PC-3 (cell line): ENCODE data around the gene COX7A2. TPM values are rescaled to one million over a fixed set of nuclear protein-coding genes. Genes with fewer than 3 reads are reported as not detected.

Source experiments
- ATAC-seq: fragments of 200-7000 bp; cut with Tn5 transposase; 2 replicates; pipeline ENCODE4 v1.9.1; 2020; ENCODE audit warnings: mild to moderate bottlenecking, moderate library complexity
- BruUV-seq: library from RNA; stranded (reverse); fragments of 400-500 nt; replicated peaks from 2 replicates; lab custom pipeline; 2021; lab: Mats Ljungman, UMichigan
- CTCF ChIA-PET: fragments of 300-600 bp; sonication (Branson Sonifier 250); formaldehyde crosslinking; loops from one replicate; lab custom pipeline; 2022; ENCODE audit warnings: antibody characterized with exemption; lab: Charles Lee
- POLR2A ChIA-PET: fragments of 300-600 bp; sonication (Branson Sonifier 250); formaldehyde crosslinking; loops from one replicate; lab custom pipeline; 2022; ENCODE audit warnings: antibody characterized with exemption; ENCODE audit not compliant: unreplicated experiment; lab: Charles Lee
- DNase-seq: peaks from one replicate; pipeline ENCODE4 v3.0.0-alpha.2; 2015
- H2AFZ ChIP-seq: fragments of 300-600 bp; sonication (generic); 2 replicates; pipeline ENCODE4 v1.6.0; 2016; ENCODE audit warnings: antibody characterized with exemption, low read length
- H3F3A ChIP-seq: fragments of 300-600 bp; sonication (generic); one replicate; pipeline ENCODE4 v1.6.0; 2017; ENCODE audit warnings: antibody characterized with exemption, low read length, control low read depth, mild to moderate bottlenecking; ENCODE audit not compliant: unreplicated experiment
- H3K27ac ChIP-seq: fragments of 300-600 bp; sonication (generic); 2 replicates; pipeline ENCODE4 v1.5.1; 2016; ENCODE audit warnings: mild to moderate bottlenecking, low read length
- H3K27me3 ChIP-seq: fragments of 300-600 bp; sonication (generic); 2 replicates; pipeline ENCODE4 v1.6.1; 2016; ENCODE audit warnings: low read length, mixed read lengths
- H3K36me3 ChIP-seq: fragments of 300-600 bp; sonication (generic); 2 replicates; pipeline ENCODE4 v1.6.1; 2016; ENCODE audit warnings: low read depth, mixed run types, low read length, mixed read lengths
- H3K4me1 ChIP-seq: fragments of 300-600 bp; sonication (generic); 2 replicates; pipeline ENCODE4 v1.5.1; 2016; ENCODE audit warnings: low read length; ENCODE audit not compliant: insufficient read depth
- H3K4me2 ChIP-seq: fragments of 300-600 bp; sonication (generic); 2 replicates; pipeline ENCODE4 v1.6.0; 2016; ENCODE audit warnings: low read length
- H3K4me3 ChIP-seq: fragments of 300-600 bp; sonication (generic); 2 replicates; pipeline ENCODE4 v1.5.1; 2016; ENCODE audit warnings: mild to moderate bottlenecking, low read length, mixed read lengths
- H3K79me2 ChIP-seq: fragments of 300-600 bp; sonication (generic); 2 replicates; pipeline ENCODE4 v1.6.1; 2017; ENCODE audit warnings: low read length, mixed read lengths
- H3K9ac ChIP-seq: fragments of 300-600 bp; sonication (generic); 2 replicates; pipeline ENCODE4 v1.6.0; 2016; ENCODE audit warnings: mild to moderate bottlenecking, low read length
- H3K9me2 ChIP-seq: fragments of 300-600 bp; sonication (generic); replicated peaks from 2 replicates; pipeline ENCODE4 v1.6.1; 2016; ENCODE audit warnings: mixed run types, low read length, mixed read lengths
- H3K9me3 ChIP-seq: fragments of 300-600 bp; sonication (generic); 2 replicates; pipeline ENCODE4 v1.6.1; 2016; ENCODE audit warnings: low read length, mixed read lengths
- H4K20me1 ChIP-seq: fragments of 300-600 bp; sonication (generic); 2 replicates; pipeline ENCODE4 v1.6.1; 2016; ENCODE audit warnings: low read length, mixed read lengths
- CTCF ChIP-seq: fragments of 300-600 bp; sonication (generic); conservative IDR thresholded peaks from 2 replicates; pipeline ENCODE4 v1.5.1; 2017; ENCODE audit warnings: antibody characterized with exemption, low read depth, mild to moderate bottlenecking, low read length
- EZH2 ChIP-seq: fragments of 300-600 bp; sonication (generic); IDR thresholded peaks from one replicate; pipeline ENCODE4 v1.6.1; 2017; ENCODE audit warnings: antibody characterized with exemption, mild to moderate bottlenecking, low read length; ENCODE audit not compliant: unreplicated experiment
- EZH2phosphoT487 ChIP-seq: fragments of 300-600 bp; sonication (generic); IDR thresholded peaks from 2 replicates; pipeline ENCODE4 v1.6.1; 2018; ENCODE audit warnings: mild to moderate bottlenecking, antibody characterized with exemption, low read length, borderline replicate concordance
- intact Hi-C: fragments of 100-400 bp; cut with micrococcal nuclease; formaldehyde crosslinking; loops from 2 replicates; pipeline ENCODE4 v1.9.0; 2023
- total RNA-seq: library from RNA; depleted of rRNA; stranded (reverse); fragments of >200 nt; gene quantifications from 2 replicates; pipeline ENCODE4 v1.2.3, GENCODE V29; 2014

COX7A2 gene
- total RNA-seq, 1 experiment from 2014 or later: 172 TPM

- H3F3A ChIP-seq: no peaks in the 10 kb centered on the region
- TF ChIP-seq EZH2: no peak
- TF ChIP-seq EZH2phosphoT487: no peak
- TF ChIP-seq CTCF: no peak
- ChIA-PET POLR2A (no interaction called here), CTCF (no interaction called here)
- H3K9me3 ChIP-seq: no peaks in the 10 kb centered on the region
- no peak overlapping the region for H3K27ac ChIP-seq
- intact Hi-C loops: no loop called here
- H4K20me1 ChIP-seq: no peaks in the 10 kb centered on the region
- no peaks in the 10 kb centered on the region for H3K27me3 ChIP-seq
- H3K79me2 ChIP-seq: no peaks in the 10 kb centered on the region
- H3K36me3 ChIP-seq: no peaks in the 10 kb centered on the region
- H3K4me1 ChIP-seq: peaks cover 10% of the 10 kb centered on the region
- no peak overlapping the region for H3K4me2 ChIP-seq
- no peak overlapping the region for H3K4me3 ChIP-seq
- H3K9ac ChIP-seq: no peak overlapping the region
- no peak for DNase-seq
- BruUV-seq: no TSS peak
- no peak for ATAC-seq
- no peak overlapping the region for H2AFZ ChIP-seq
- H3K9me2 ChIP-seq: no peaks in the 10 kb centered on the region
Observed at GRCh38 chr6:75222261-75222660, 21.3 kb downstream of the COX7A2 start.

GRCh38 chr6:75221116-75221515 lies 22.5 kb downstream of the COX7A2 start:
- Histone ChIP-seq H3F3A (no peaks in the 10 kb centered on the region), H3K4me2 (no peak overlapping the region), H3K4me3 (no peak overlapping the region), H3K36me3 (no peaks in the 10 kb centered on the region), H3K9me2 (no peaks in the 10 kb centered on the region), H4K20me1 (no peaks in the 10 kb centered on the region), H3K27ac (no peak overlapping the region), H3K9ac (no peak overlapping the region), H3K27me3 (no peaks in the 10 kb centered on the region), H3K4me1 (peaks cover 6% of the 10 kb centered on the region), H3K79me2 (no peaks in the 10 kb centered on the region), H2AFZ (no peak overlapping the region), H3K9me3 (no peaks in the 10 kb centered on the region)
- ChIA-PET CTCF (no interaction called here), POLR2A (no interaction called here)
- DNase-seq: no peak
- TF ChIP-seq EZH2phosphoT487 (no peak), EZH2 (no peak), CTCF (no peak)
- no TSS peak for BruUV-seq
- intact Hi-C loops: no loop called here
- ATAC-seq: no peak

- DNase-seq: no peak
- no peaks in the 10 kb centered on the region for H3K9me3 ChIP-seq
- CTCF ChIA-PET: no interaction called here
Observed at GRCh38 chr6:75220357-75220756, 23.2 kb downstream of the COX7A2 start.

More at GRCh38 chr6:75220357-75220756, 23.2 kb downstream of the COX7A2 start:
- POLR2A ChIA-PET: no interaction called here
- Histone ChIP-seq H3K4me2 (no peak overlapping the region), H3K27ac (no peak overlapping the region), H3K36me3 (no peaks in the 10 kb centered on the region), H3K4me1 (peaks cover 5% of the 10 kb centered on the region), H3K27me3 (no peaks in the 10 kb centered on the region), H4K20me1 (no peaks in the 10 kb centered on the region), H2AFZ (no peak overlapping the region), H3K4me3 (no peak overlapping the region), H3F3A (no peaks in the 10 kb centered on the region), H3K9ac (no peak overlapping the region), H3K9me2 (no peaks in the 10 kb centered on the region), H3K79me2 (no peaks in the 10 kb centered on the region)
- ATAC-seq: no peak
- no peak for TF ChIP-seq EZH2phosphoT487
- no peak for TF ChIP-seq CTCF
- TF ChIP-seq EZH2: no peak
- intact Hi-C loops: no loop called here
- no TSS peak for BruUV-seq
